K562 (cell line): ENCODE results near the gene R3HDM2. TPM values are rescaled to one million over a fixed set of nuclear protein-coding genes. Genes with fewer than 3 reads are reported as not detected.

Experiments used
- BDP1 ChIP-seq: IDR thresholded peaks from 3 replicates; pipeline ENCODE4 v1.6.1; 2011; ENCODE audit not compliant: insufficient read length, insufficient read depth
- BMI1 ChIP-seq: fragments of 150-350 bp; IDR thresholded peaks from 2 replicates; pipeline ENCODE4 v1.6.1; 2014; ENCODE audit warnings: low read length
- ESRRA ChIP-seq: fragments of 450-650 bp; IDR thresholded peaks from 2 replicates; pipeline ENCODE4 v1.6.1; 2014; ENCODE audit warnings: low read depth, mild to moderate bottlenecking, moderate library complexity, borderline replicate concordance
- GATA2 ChIP-seq: sonication (generic); formaldehyde crosslinking; IDR thresholded peaks from 2 replicates; pipeline ENCODE4 v1.4.0; 2020; ENCODE audit warnings: mild to moderate bottlenecking, missing genetic modification reagents
- POLR2AphosphoS5 ChIP-seq: IDR thresholded peaks from 2 replicates; pipeline ENCODE4 v1.6.1; 2011; ENCODE audit warnings: mild to moderate bottlenecking, low read depth, low read length, moderate library complexity; ENCODE audit not compliant: control insufficient read depth, insufficient read depth
- POU5F1 ChIP-seq: fragments of 150-350 bp; IDR thresholded peaks from 2 replicates; pipeline ENCODE4 v1.6.1; 2014; ENCODE audit warnings: borderline replicate concordance, low read length, low read depth, mild to moderate bottlenecking; ENCODE audit not compliant: partially characterized antibody
- RBFOX2 ChIP-seq: fragments of 200-400 bp; formaldehyde crosslinking; IDR thresholded peaks from 2 replicates; pipeline ENCODE4 v1.6.1; 2017; ENCODE audit warnings: low read depth, mild to moderate bottlenecking, low read length, moderate library complexity
- SAFB ChIP-seq: fragments of 200-400 bp; formaldehyde crosslinking; IDR thresholded peaks from 2 replicates; pipeline ENCODE4 v1.6.1; 2017; ENCODE audit warnings: low read depth, low read length, borderline replicate concordance
- SAFB2 ChIP-seq: fragments of 200-400 bp; formaldehyde crosslinking; IDR thresholded peaks from 2 replicates; pipeline ENCODE4 v1.6.1; 2018; ENCODE audit warnings: borderline replicate concordance, low read length, low read depth, moderate library complexity; ENCODE audit not compliant: severe bottlenecking
- SLC30A9 ChIP-seq: fragments of 250-450 bp; sonication (Bioruptor Pico); IDR thresholded peaks from 2 replicates; pipeline ENCODE4 v1.8.0; 2022; ENCODE audit warnings: mild to moderate bottlenecking, moderate library complexity
- SRSF9 ChIP-seq: fragments of 200-400 bp; formaldehyde crosslinking; IDR thresholded peaks from 2 replicates; pipeline ENCODE4 v1.6.1; 2017; ENCODE audit warnings: low read depth, low read length, borderline replicate concordance
- ZBTB7A ChIP-seq: IDR thresholded peaks from 2 replicates; pipeline ENCODE4 v1.6.1; 2011; ENCODE audit warnings: low read depth, mild to moderate bottlenecking, low read length, moderate library complexity, borderline replicate concordance; ENCODE audit not compliant: control insufficient read depth
- ZFP36 ChIP-seq: fragments of 150-350 bp; IDR thresholded peaks from 2 replicates; pipeline ENCODE4 v1.6.1; 2018; ENCODE audit warnings: low read length, low read depth; ENCODE audit not compliant: partially characterized antibody
- polyA plus RNA-seq, 8 experiments: library from polyadenylated mRNA; depleted of rRNA in 4 of 8; stranded (reverse) in 5 of 8; unstranded in 3 of 8; fragments of >200 nt; fragmentation: Nextera tagmentation in 2 of 8; fragmentation: Illumina TruSeq in 1 of 8; extraction: Ambion mirVana in 2 of 8; extraction: Trizol in 1 of 8; gene quantifications; 2 replicates each; pipeline versions ENCODE4 v1.2.1 to v1.2.3, GENCODE V29; 2011 to 2014; ENCODE audit warnings: inconsistent platforms in 1 of 8, missing spikeins in 1 of 8
- total RNA-seq, 7 experiments: library from RNA; depleted of rRNA in 6 of 7; stranded (reverse); fragments of >200 nt in 6 of 7; fragmentation: Illumina TruSeq in 2 of 7; extraction: Trizol in 2 of 7; gene quantifications; 2 replicates each; pipeline versions ENCODE4 v1.2.1 to v1.2.3, GENCODE V29; 2011 to 2021; ENCODE audit warnings: low replicate concordance in 1 of 7
- TF ChIP-seq, protein P1 (sequence below), 2 experiments: IDR thresholded peaks; 2 replicates each; pipeline ENCODE4 v1.6.1; 2012; ENCODE audit warnings: improper control_type of control experiment in 2 of 2, low read depth in 2 of 2, low read length in 2 of 2, borderline replicate concordance in 1 of 2
- TF ChIP-seq, protein P2 (sequence below), 2 experiments: fragments of 450-650 bp in 1 of 2; sonication (generic) in 1 of 2; formaldehyde crosslinking in 1 of 2; IDR thresholded peaks in 1 of 2; conservative IDR thresholded peaks in 1 of 2; 2 replicates each; pipeline versions ENCODE4 v1.6.1 to v1.8.1; 2016 to 2023; ENCODE audit warnings: mild to moderate bottlenecking in 2 of 2, moderate library complexity in 2 of 2, inconsistent platforms in 1 of 2, missing genetic modification reagents in 1 of 2

R3HDM2 gene
- total and polyA plus RNA-seq, 9 of the 15 experiments (the other 6 are each of a cell fraction or from before 2014, with no cell fraction given): 3.3 to 18.8 (median 9.0) TPM

DNA sequence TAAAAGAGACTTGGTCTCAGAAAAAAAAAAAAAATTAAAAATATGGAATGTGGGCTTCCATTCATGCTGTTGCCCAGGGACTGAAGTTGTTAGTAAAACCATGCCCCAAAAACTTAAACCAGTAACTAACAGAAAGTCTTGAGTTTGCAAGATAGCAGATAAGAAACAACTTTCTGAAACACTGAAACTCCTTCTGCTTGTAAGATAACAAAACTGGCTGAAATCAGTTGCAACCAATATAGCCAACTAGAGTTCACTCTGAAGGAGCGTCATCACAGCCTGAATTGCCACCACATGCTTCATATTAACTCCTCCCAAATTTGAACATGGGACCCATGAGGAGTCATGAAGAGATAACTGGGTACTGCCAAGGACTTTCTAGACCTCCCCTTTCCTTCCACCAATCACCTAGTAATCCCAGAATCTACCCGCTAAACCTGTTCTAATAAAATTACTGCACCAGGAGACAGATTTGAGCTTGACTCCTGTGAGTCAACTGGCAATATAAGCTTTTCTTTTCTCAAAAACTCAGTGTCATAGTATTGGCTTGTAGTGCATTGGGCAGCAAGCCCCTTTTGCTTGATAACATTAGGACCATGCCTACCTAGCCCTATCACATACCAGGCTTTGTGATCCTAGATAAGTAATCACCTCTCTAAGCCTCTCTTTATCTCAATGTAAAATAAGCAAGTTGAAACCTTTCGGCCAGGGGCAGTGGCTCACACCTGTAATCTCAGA is 53.6 kb downstream of the R3HDM2 start (continued):
- TF ChIP-seq ZFP36 (no peak), SAFB2 (no peak), ESRRA (no peak), SAFB (no peak), POU5F1 (no peak), GATA2 (CRISPR knock-in tag) (peak; percentile 72), RBFOX2 (no peak), BMI1 (no peak), ZBTB7A (no peak), SRSF9 (no peak), POLR2AphosphoS5 (0 out of 2 replicates have a peak, but pooled peaks have one; percentile 33), BDP1 (no peak), SLC30A9 (CRISPR knock-in tag) (no peak)
- TF ChIP-seq, protein P1, sequence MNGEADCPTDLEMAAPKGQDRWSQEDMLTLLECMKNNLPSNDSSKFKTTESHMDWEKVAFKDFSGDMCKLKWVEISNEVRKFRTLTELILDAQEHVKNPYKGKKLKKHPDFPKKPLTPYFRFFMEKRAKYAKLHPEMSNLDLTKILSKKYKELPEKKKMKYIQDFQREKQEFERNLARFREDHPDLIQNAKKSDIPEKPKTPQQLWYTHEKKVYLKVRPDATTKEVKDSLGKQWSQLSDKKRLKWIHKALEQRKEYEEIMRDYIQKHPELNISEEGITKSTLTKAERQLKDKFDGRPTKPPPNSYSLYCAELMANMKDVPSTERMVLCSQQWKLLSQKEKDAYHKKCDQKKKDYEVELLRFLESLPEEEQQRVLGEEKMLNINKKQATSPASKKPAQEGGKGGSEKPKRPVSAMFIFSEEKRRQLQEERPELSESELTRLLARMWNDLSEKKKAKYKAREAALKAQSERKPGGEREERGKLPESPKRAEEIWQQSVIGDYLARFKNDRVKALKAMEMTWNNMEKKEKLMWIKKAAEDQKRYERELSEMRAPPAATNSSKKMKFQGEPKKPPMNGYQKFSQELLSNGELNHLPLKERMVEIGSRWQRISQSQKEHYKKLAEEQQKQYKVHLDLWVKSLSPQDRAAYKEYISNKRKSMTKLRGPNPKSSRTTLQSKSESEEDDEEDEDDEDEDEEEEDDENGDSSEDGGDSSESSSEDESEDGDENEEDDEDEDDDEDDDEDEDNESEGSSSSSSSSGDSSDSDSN (IDR thresholded peaks at IDR 0.05; ENCODE audit: borderline replicate concordance in 1 of 2, low read depth in 2 of 2, low read length in 2 of 2): no peak
- TF ChIP-seq, protein P2, sequence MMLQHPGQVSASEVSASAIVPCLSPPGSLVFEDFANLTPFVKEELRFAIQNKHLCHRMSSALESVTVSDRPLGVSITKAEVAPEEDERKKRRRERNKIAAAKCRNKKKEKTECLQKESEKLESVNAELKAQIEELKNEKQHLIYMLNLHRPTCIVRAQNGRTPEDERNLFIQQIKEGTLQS (IDR thresholded peaks at IDR 0.05): peak; percentile 50; the same call in 1 of the 2 replicates
- TF ChIP-seq, protein P2 (CRISPR knock-in tag; conservative IDR thresholded peaks at IDR 0.05): no peak
